Prostate gland (tissue), 2 donors: ENCODE data around the gene IL2. TPM values are rescaled to one million over a fixed set of nuclear protein-coding genes. Genes with fewer than 3 reads are reported as not detected.

Experiments
- DNase-seq: peaks from one replicate; pipeline ENCODE4 v3.0.0-alpha.2; 2019; ENCODE audit warnings: low spot score
- H3K27ac ChIP-seq, 2 donors: fragments of 200-600 bp; sonication (generic); 2 replicates each; pipeline ENCODE4 v1.5.1; 2017 to 2019
- H3K27me3 ChIP-seq: fragments of 200-600 bp; sonication (generic); replicated peaks from 2 replicates; pipeline ENCODE4 v1.5.1; 2019; ENCODE audit not compliant: insufficient read depth
- H3K36me3 ChIP-seq, 2 donors: fragments of 200-600 bp; sonication (generic); 1 replicate in 1 of 2; 2 replicates in 1 of 2; pipeline versions ENCODE4 v1.5.1 to v1.8.1; 2017 to 2019
- H3K4me1 ChIP-seq: fragments of 200-600 bp; sonication (generic); replicated peaks from 2 replicates; pipeline ENCODE4 v1.5.1; 2019
- H3K4me3 ChIP-seq, 2 donors: fragments of 200-600 bp; sonication (generic); 2 replicates each; pipeline ENCODE4 v1.5.1; 2017 to 2019
- H3K9me3 ChIP-seq: fragments of 200-600 bp; sonication (generic); 2 replicates; pipeline ENCODE4 v1.5.1; 2017
- POLR2A ChIP-seq: fragments of 450-650 bp; IDR thresholded peaks from one replicate; pipeline ENCODE4 v1.6.1; 2016; ENCODE audit warnings: antibody characterized with exemption, mild to moderate bottlenecking
- POLR2AphosphoS5 ChIP-seq: sonication (generic); formaldehyde crosslinking; IDR thresholded peaks from one replicate; pipeline ENCODE4 v1.6.1; 2017; ENCODE audit warnings: antibody characterized with exemption
- WGBS: methylation state at CpG from one replicate; pipeline ENCODE4 v1.1.5; 2018; 5-methylcytosine and 5-hydroxymethylcytosine counted together
- intact Hi-C: fragments of 100-400 bp; cut with DNase I; formaldehyde crosslinking; loops from one replicate; pipeline ENCODE4 v1.14.2; 2022
- total RNA-seq, 2 donors: library from RNA; depleted of rRNA; stranded (reverse); fragments of >200 nt; gene quantifications; one replicate each; pipeline ENCODE4 v1.1.0, GENCODE V29; 2016
- TF ChIP-seq, protein P1 (sequence below), 4 experiments: fragments of 200-600 bp in 2 of 4; fragments of 450-650 bp in 2 of 4; sonication (generic) in 2 of 4; IDR thresholded peaks; 1 replicate in 3 of 4; 2 replicates in 1 of 4; pipeline ENCODE4 v1.5.1; 2016 to 2019; ENCODE audit warnings: antibody characterized with exemption in 4 of 4, mild to moderate bottlenecking in 2 of 4, moderate library complexity in 2 of 4

The IL2 gene
- total RNA-seq, 2 donors from 2014 or later = not detected

DNA sequence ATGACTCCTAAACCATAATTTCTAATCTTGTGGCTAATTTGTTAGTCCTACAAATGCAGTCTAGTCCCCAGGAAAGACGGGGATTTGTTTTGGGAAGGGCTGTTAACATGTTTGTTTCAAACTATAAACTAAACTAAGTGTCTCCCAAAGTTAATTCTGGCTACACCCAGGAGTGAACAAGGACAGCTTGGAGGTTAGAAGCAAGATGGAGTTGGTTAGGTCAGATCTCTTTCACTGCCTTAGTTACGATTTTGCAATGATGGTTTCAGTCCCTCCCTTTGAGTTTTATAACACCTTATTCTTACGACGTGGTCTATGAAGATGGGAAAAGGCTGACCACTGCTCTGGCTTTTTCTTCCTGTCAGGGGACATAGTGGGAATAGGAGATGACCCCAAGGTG lies 27.0 kb upstream of the IL2 start:
- Histone ChIP-seq H3K27me3 (no peaks in the 10 kb centered on the region), H3K27ac (no peak overlapping the region), H3K4me3 (no peak overlapping the region), H3K9me3 (no peaks in the 10 kb centered on the region), H3K36me3 (no peaks in the 10 kb centered on the region), H3K4me1 (no peaks in the 10 kb centered on the region)
- intact Hi-C loops = no loop called here
- TF ChIP-seq, protein P1, sequence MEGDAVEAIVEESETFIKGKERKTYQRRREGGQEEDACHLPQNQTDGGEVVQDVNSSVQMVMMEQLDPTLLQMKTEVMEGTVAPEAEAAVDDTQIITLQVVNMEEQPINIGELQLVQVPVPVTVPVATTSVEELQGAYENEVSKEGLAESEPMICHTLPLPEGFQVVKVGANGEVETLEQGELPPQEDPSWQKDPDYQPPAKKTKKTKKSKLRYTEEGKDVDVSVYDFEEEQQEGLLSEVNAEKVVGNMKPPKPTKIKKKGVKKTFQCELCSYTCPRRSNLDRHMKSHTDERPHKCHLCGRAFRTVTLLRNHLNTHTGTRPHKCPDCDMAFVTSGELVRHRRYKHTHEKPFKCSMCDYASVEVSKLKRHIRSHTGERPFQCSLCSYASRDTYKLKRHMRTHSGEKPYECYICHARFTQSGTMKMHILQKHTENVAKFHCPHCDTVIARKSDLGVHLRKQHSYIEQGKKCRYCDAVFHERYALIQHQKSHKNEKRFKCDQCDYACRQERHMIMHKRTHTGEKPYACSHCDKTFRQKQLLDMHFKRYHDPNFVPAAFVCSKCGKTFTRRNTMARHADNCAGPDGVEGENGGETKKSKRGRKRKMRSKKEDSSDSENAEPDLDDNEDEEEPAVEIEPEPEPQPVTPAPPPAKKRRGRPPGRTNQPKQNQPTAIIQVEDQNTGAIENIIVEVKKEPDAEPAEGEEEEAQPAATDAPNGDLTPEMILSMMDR (IDR thresholded peaks at IDR 0.05) = no peak
- TF ChIP-seq POLR2AphosphoS5 = no peak
- TF ChIP-seq POLR2A = no peak
- DNase-seq = no peak
- 65% methylated on average over 4 of the region's 4 CpGs for WGBS

DNA sequence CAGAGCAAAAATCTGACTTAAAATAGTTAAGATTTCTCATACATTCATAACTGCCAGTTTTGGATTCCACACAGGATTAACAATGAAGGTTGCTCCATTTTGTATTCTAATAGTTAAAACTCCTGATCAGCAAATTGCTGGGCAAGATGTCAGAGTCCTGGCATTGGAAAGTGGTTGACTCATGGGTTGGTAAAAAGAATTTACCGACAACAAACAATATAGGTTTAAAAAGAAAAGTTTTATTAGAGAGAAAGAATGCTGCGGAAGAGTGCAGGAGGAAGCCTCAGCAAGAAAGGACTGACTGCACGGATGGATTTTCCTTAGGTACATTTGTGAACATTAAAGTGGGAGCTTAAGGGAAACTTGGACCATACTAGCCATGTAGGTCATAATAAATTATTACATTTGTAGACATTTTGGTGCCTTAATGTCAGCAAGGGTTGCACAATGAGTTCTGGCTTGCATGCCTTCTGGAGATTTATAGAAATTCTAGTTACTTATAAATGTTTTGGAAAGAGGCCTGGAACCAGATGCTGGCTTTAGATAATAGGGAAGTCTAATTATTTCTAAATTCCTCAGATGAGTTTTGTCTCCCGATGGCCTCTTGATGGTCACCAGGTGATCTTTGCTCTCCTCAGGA lies 25.4 kb upstream of the IL2 start:
- intact Hi-C loops = no loop called here
- WGBS = 21% methylated on average over 4 of the region's 4 CpGs
- Histone ChIP-seq H3K36me3 (no peaks in the 10 kb centered on the region), H3K9me3 (no peaks in the 10 kb centered on the region), H3K27ac (no peak overlapping the region), H3K4me1 (no peaks in the 10 kb centered on the region), H3K27me3 (no peaks in the 10 kb centered on the region), H3K4me3 (no peak overlapping the region)
- peak; percentile 12 for DNase-seq
- TF ChIP-seq POLR2AphosphoS5 = peak; percentile 18
- no peak for TF ChIP-seq POLR2A

DNA sequence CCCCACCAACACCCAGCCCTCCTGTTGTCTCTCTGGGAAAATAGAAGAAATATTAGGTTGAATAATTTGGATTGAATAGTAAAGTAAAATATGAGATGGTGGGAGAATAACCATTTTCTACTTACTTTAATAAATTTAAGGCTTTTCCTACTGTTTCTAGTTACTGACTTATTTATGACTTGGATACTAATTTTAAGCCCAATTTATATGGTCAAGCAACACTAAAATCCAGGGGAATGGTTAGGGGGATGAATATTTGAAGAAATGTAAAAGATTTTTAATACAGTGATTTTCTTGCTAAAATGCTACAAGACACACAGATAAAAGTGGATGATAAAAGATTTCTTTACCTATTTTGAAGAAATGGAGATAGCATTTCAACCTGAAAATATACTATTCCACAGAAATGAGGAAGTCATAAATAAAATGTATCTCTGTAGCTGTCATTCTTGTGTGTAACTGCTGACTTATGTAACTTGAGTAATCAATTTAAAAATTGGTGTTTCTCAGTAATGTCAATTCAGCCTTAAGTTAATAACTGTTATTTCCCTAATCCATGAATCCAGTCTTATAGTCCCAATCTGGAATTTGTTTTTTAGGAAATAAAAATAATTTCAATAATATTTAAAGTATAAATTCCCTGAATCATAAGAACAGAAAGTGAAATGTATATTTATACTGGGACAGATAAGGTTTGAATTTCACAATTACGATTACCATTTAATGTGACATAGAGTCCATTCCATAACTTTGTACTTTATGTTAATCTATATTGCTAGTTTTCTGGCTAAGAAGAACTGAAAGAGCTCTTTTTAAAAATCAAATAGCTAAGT lies 24.3 kb upstream of the IL2 start:
- intact Hi-C loops = no loop called here
- no peak overlapping the region for H3K4me3 ChIP-seq
- no peaks in the 10 kb centered on the region for H3K4me1 ChIP-seq
- no peak for DNase-seq
- 81% methylated on average over 1 of the region's 1 CpG for WGBS
- no peaks in the 10 kb centered on the region for H3K36me3 ChIP-seq
- TF ChIP-seq, protein P1 (IDR thresholded peaks at IDR 0.05) = no peak
- TF ChIP-seq POLR2A (no peak), POLR2AphosphoS5 (no peak)
- no peaks in the 10 kb centered on the region for H3K9me3 ChIP-seq
- H3K27me3 ChIP-seq = no peaks in the 10 kb centered on the region
- no peak overlapping the region for H3K27ac ChIP-seq

DNA sequence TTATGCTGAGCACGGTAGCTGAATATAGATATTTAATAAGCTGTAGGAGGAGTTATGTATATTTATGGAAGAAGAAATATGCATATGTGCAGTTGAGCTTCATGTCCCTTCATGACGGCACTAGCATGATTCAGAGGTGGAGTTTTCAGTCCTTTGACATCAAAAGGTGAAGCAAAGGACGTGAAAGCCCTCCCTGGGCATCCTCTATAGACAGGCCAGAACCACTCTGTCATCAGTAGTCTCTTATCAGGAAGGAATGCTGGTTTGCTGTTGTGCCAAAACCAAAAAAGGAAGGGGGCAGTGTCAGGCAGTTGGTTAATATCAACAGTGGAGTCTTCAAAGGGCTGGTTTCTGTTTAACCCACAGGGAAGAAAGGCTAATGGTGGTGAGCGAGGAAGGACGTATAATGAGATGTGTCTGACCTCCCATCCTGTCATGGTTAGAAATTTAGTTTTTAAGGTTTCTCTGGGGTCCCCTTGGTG lies 23.5 kb upstream of the IL2 start:
- no peaks in the 10 kb centered on the region for H3K4me1 ChIP-seq
- 74% methylated on average over 5 of the region's 5 CpGs for WGBS
- no peak overlapping the region for H3K27ac ChIP-seq
- intact Hi-C loops = no loop called here
- H3K27me3 ChIP-seq = no peaks in the 10 kb centered on the region
- no peak for DNase-seq
- H3K9me3 ChIP-seq = no peaks in the 10 kb centered on the region
- TF ChIP-seq POLR2AphosphoS5 (no peak), POLR2A (no peak)
- TF ChIP-seq, protein P1 (IDR thresholded peaks at IDR 0.05) = no peak
- H3K4me3 ChIP-seq = no peak overlapping the region
- H3K36me3 ChIP-seq = no peaks in the 10 kb centered on the region

DNA sequence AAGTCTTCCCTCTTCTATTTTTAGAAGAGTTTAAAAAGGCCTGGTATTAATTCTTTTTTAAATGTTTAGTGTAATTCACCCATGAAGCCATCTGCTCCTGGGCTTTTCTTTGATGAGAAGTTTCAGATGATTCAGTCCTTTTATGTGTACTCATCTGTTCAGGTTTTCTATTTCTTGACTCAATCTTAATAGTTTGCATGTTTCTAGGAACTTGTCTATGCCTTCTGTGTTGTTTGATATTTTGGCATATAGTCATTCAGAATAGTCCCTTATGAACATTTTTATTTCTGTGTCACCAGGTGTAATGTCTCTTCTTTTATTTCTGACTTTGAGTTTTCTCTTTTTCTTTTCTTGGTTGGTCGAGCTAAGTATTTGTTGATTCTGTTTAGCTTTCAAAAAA lies 20.2 kb upstream of the IL2 start:
- H3K9me3 ChIP-seq = no peaks in the 10 kb centered on the region
- intact Hi-C loops = no loop called here
- H3K27me3 ChIP-seq = no peaks in the 10 kb centered on the region
- TF ChIP-seq POLR2AphosphoS5 = no peak
- no peak for TF ChIP-seq POLR2A
- TF ChIP-seq, protein P1 (IDR thresholded peaks at IDR 0.05) = no peak
- no peaks in the 10 kb centered on the region for H3K4me1 ChIP-seq
- WGBS = 97% methylated on average over 1 of the region's 1 CpG
- no peak for DNase-seq
- H3K27ac ChIP-seq = no peak overlapping the region
- no peaks in the 10 kb centered on the region for H3K36me3 ChIP-seq
- H3K4me3 ChIP-seq = no peak overlapping the region
